K562 (cell line): Measurements from ENCODE around the gene SON. TPM values are rescaled to one million over a fixed set of nuclear protein-coding genes. Genes with fewer than 3 reads are reported as not detected.
A peak's percentile ranks its signal among the peaks of the same experiment; 100 is the strongest.

ENCODE experiments used
- ARNT ChIP-seq, 2 experiments: fragments of 450-650 bp; IDR thresholded peaks; 2 replicates each; pipeline ENCODE4 v1.6.1; 2016; ENCODE audit warnings: mild to moderate bottlenecking in 1 of 2
- ATF2 ChIP-seq: sonication (generic); formaldehyde crosslinking; IDR thresholded peaks from 2 replicates; pipeline ENCODE4 v1.8.1; 2022; ENCODE audit warnings: missing genetic modification reagents
- BRD9 ChIP-seq: fragments of 450-650 bp; IDR thresholded peaks from 2 replicates; pipeline ENCODE4 v1.6.1; 2018; ENCODE audit warnings: low read depth; ENCODE audit not compliant: partially characterized antibody
- EHMT2 ChIP-seq: fragments of 450-650 bp; IDR thresholded peaks from 2 replicates; pipeline ENCODE4 v1.6.1; 2018; ENCODE audit warnings: antibody characterized with exemption
- ELF2 ChIP-seq: fragments of 250-450 bp; sonication (Bioruptor Pico); IDR thresholded peaks from 2 replicates; pipeline ENCODE4 v1.5.0; 2021; ENCODE audit warnings: mild to moderate bottlenecking
- HNRNPH1 ChIP-seq: fragments of 200-400 bp; formaldehyde crosslinking; optimal IDR thresholded peaks from 2 replicates; pipeline ENCODE3; 2017; ENCODE audit warnings: low read depth, mild to moderate bottlenecking, low read length, moderate library complexity
- HNRNPL ChIP-seq: fragments of 200-400 bp; formaldehyde crosslinking; IDR thresholded peaks from 2 replicates; pipeline ENCODE4 v1.6.1; 2017; ENCODE audit warnings: low read depth, mild to moderate bottlenecking, low read length
- HNRNPUL1 ChIP-seq: fragments of 200-400 bp; formaldehyde crosslinking; IDR thresholded peaks from 2 replicates; pipeline ENCODE4 v1.6.1; 2017; ENCODE audit warnings: low read length
- MGA ChIP-seq: fragments of 450-650 bp; IDR thresholded peaks from 2 replicates; pipeline ENCODE4 v1.6.1; 2016; ENCODE audit warnings: mild to moderate bottlenecking, moderate library complexity
- NELFE ChIP-seq: IDR thresholded peaks from 2 replicates; pipeline ENCODE4 v1.6.1; 2011; ENCODE audit warnings: mild to moderate bottlenecking; ENCODE audit not compliant: insufficient read depth, insufficient read length
- NFIX ChIP-seq: fragments of 250-450 bp; sonication (Bioruptor Pico); IDR thresholded peaks from 2 replicates; pipeline ENCODE4 v1.4.0; 2020; ENCODE audit warnings: low read depth, mild to moderate bottlenecking, moderate library complexity
- NRF1 ChIP-seq, 2 experiments: fragments of 450-650 bp; IDR thresholded peaks in 1 of 2; conservative IDR thresholded peaks in 1 of 2; 2 replicates each; pipeline ENCODE4 v1.6.1; 2014; ENCODE audit warnings: mild to moderate bottlenecking in 2 of 2
- U2AF2 ChIP-seq: fragments of 200-400 bp; formaldehyde crosslinking; optimal IDR thresholded peaks from 2 replicates; pipeline ENCODE3; 2017; ENCODE audit warnings: low read depth, mild to moderate bottlenecking, low read length
- ZNF121 ChIP-seq: sonication (generic); formaldehyde crosslinking; conservative IDR thresholded peaks from 2 replicates; pipeline ENCODE4 v1.8.0; 2022; ENCODE audit warnings: missing genetic modification reagents
- ZNF140 ChIP-seq: fragments of 250-450 bp; sonication (Bioruptor Pico); IDR thresholded peaks from 2 replicates; pipeline ENCODE4 v1.8.0; 2021; ENCODE audit warnings: moderate library complexity, mild to moderate bottlenecking, inconsistent platforms
- ZNF324 ChIP-seq: fragments of 250-450 bp; sonication (Bioruptor Pico); IDR thresholded peaks from 2 replicates; pipeline ENCODE4 v1.4.0; 2020; ENCODE audit warnings: mild to moderate bottlenecking
- polyA plus RNA-seq, 8 experiments: library from polyadenylated mRNA; depleted of rRNA in 4 of 8; stranded (reverse) in 5 of 8; unstranded in 3 of 8; fragments of >200 nt; fragmentation: Nextera tagmentation in 2 of 8; fragmentation: Illumina TruSeq in 1 of 8; extraction: Ambion mirVana in 2 of 8; extraction: Trizol in 1 of 8; gene quantifications; 2 replicates each; pipeline versions ENCODE4 v1.2.1 to v1.2.3, GENCODE V29; 2011 to 2014; ENCODE audit warnings: inconsistent platforms in 1 of 8, missing spikeins in 1 of 8
- total RNA-seq, 7 experiments: library from RNA; depleted of rRNA in 6 of 7; stranded (reverse); fragments of >200 nt in 6 of 7; fragmentation: Illumina TruSeq in 2 of 7; extraction: Trizol in 2 of 7; gene quantifications; 2 replicates each; pipeline versions ENCODE4 v1.2.1 to v1.2.3, GENCODE V29; 2011 to 2021; ENCODE audit warnings: low replicate concordance in 1 of 7

Gene SON
- total and polyA plus RNA-seq, 9 of the 15 experiments (the other 6 are each of a cell fraction or from before 2014, with no cell fraction given): 105 to 742 (median 187) TPM

GRCh38 chr21:33588485-33589335, 45.9 kb downstream of the SON start, which contains the start of gene DONSON (continued):
- peak; percentile 96 for TF ChIP-seq NRF1 (conservative IDR thresholded peaks at IDR 0.05 in 1 of 2, IDR thresholded peaks at IDR 0.05 in 1 of 2)
- TF ChIP-seq ARNT (IDR thresholded peaks at IDR 0.05): no peak
- TF ChIP-seq HNRNPH1: no peak
- no peak for TF ChIP-seq HNRNPUL1
- peak; percentile 19; the same call in 1 of the 2 replicates for TF ChIP-seq MGA
- no peak for TF ChIP-seq U2AF2
- TF ChIP-seq BRD9: no peak
- peak; percentile 89 for TF ChIP-seq HNRNPL
- TF ChIP-seq NELFE: no peak
- TF ChIP-seq ATF2: no peak
- TF ChIP-seq ZNF324: 0 out of 2 replicates have a peak, but pooled peaks have one; percentile 11
- no peak for TF ChIP-seq NFIX (CRISPR knock-in tag)
- 0 out of 2 replicates have a peak, but pooled peaks have one; percentile 9 for TF ChIP-seq ELF2 (CRISPR knock-in tag)
- TF ChIP-seq EHMT2: no peak
- no peak for TF ChIP-seq ZNF121
- no peak for TF ChIP-seq ZNF140
